Forelimb muscle (tissue), 1 donor: Measurements from ENCODE around the gene SSH2. TPM values are rescaled to one million over a fixed set of nuclear protein-coding genes. Genes with fewer than 3 reads are reported as not detected.

ENCODE experiments used
- DNase-seq: peaks from one replicate; pipeline ENCODE4 v3.0.0-alpha.2; 2013; ENCODE audit warnings: low read depth
- polyA plus RNA-seq: library from polyadenylated mRNA; unstranded; fragments of 120-200 nt; gene quantifications from one replicate; pipeline ENCODE4 v1.2.1, GENCODE V29; 2013; ENCODE audit not compliant: insufficient read length

SSH2 gene
- polyA plus RNA-seq, 1 donor = 20.5 TPM

GRCh38 chr17:29590411-29591145 lies 339.4 kb downstream of the SSH2 start:
- DNase-seq = no peak

GRCh38 chr17:29589524-29590410 lies 340.3 kb downstream of the SSH2 start, which contains the start of gene GIT1:
GIT1 (minus strand) TSS chr17:29589648; CDS start chr17:29589378, 270 bp downstream.
- no peak for DNase-seq

- no peak for DNase-seq
Observed at GRCh38 chr17:29588562-29589411, 341.2 kb downstream of the SSH2 start.

GRCh38 chr17:29588017-29588561 lies 341.9 kb downstream of the SSH2 start:
- no peak for DNase-seq

GRCh38 chr17:29587591-29587990 lies 342.4 kb downstream of the SSH2 start:
- no peak for DNase-seq

GRCh38 chr17:29586676-29587469 lies 343.2 kb downstream of the SSH2 start:
- no peak for DNase-seq

GRCh38 chr17:29585080-29585751 lies 344.8 kb downstream of the SSH2 start:
- DNase-seq = no peak

GRCh38 chr17:29584452-29585079 lies 345.5 kb downstream of the SSH2 start:
- no peak for DNase-seq

- DNase-seq = no peak
Observed at GRCh38 chr17:29583324-29584248, 346.4 kb downstream of the SSH2 start.

- DNase-seq = no peak
Observed at GRCh38 chr17:29582772-29583171, 347.3 kb downstream of the SSH2 start.

- no peak for DNase-seq
Observed at GRCh38 chr17:29582254-29582765, 347.7 kb downstream of the SSH2 start.

- DNase-seq = no peak
Observed at GRCh38 chr17:29581583-29582253, 348.3 kb downstream of the SSH2 start.

GRCh38 chr17:29579866-29580771 lies 349.9 kb downstream of the SSH2 start:
- DNase-seq = no peak

- DNase-seq = no peak
Observed at GRCh38 chr17:29578626-29579485, 351.2 kb downstream of the SSH2 start.

- no peak for DNase-seq
Observed at GRCh38 chr17:29577385-29578211, 352.4 kb downstream of the SSH2 start.
